GM12878 (cell line): Measurements from ENCODE around the gene HNRNPU. TPM values are rescaled to one million over a fixed set of nuclear protein-coding genes. Genes with fewer than 3 reads are reported as not detected.

Experiments
- ATAC-seq: fragments of 200-7000 bp; cut with Tn5 transposase; 3 replicates; pipeline ENCODE4 v1.9.1; 2020; ENCODE audit warnings: mild to moderate bottlenecking, moderate library complexity
- BruUV-seq: library from RNA; stranded (reverse); fragments of 400-500 nt; replicated peaks from 2 replicates; lab custom pipeline; 2021; lab: Mats Ljungman, UMichigan
- CTCF ChIA-PET: fragments of 300-600 bp; sonication (Branson Sonifier 250); formaldehyde crosslinking; extraction: SDS; loops from one replicate; lab custom pipeline; 2021; ENCODE audit warnings: inconsistent platforms; lab: Yijun Ruan, JAX
- POLR2A ChIA-PET: fragments of 350-600 bp; formaldehyde crosslinking; extraction: SDS; loops from one replicate; lab custom pipeline; 2021; ENCODE audit warnings: inconsistent platforms; lab: Charles Lee
- RAD21 ChIA-PET: fragments of 300-600 bp; sonication (Branson Sonifier 250); formaldehyde crosslinking; loops from one replicate; lab custom pipeline; 2023; ENCODE audit warnings: antibody characterized with exemption; ENCODE audit not compliant: unreplicated experiment; lab: Charles Lee
- SMC1A ChIA-PET: fragments of 300-600 bp; sonication (Branson Sonifier 250); formaldehyde crosslinking; loops from one replicate; lab custom pipeline; 2023; ENCODE audit not compliant: unreplicated experiment, uncharacterized antibody; lab: Charles Lee
- DNase-seq: peaks from one replicate; pipeline ENCODE4 v3.0.0-alpha.2; 2011; ENCODE audit warnings: low read depth, low spot score
- FAIRE-seq: peaks from 3 replicates; lab custom pipeline; 2011; peaks lifted over from hg19 to GRCh38; lab: Jason Lieb, UNC
- H2AFZ ChIP-seq: 2 replicates; pipeline ENCODE4 v1.6.0; 2011; ENCODE audit warnings: low read depth, low read length, control low read depth; ENCODE audit not compliant: control insufficient read depth
- H3K27ac ChIP-seq: 2 replicates; pipeline ENCODE4 v1.5.1; 2011; ENCODE audit warnings: control low read depth; ENCODE audit not compliant: control insufficient read depth, insufficient read depth
- H3K27me3 ChIP-seq, 2 experiments: replicated peaks in 1 of 2; 2 replicates each; pipeline versions ENCODE4 v1.6.0 to v1.6.1; 2011; ENCODE audit warnings: low read length in 1 of 2; ENCODE audit not compliant: control insufficient read depth in 2 of 2, insufficient read depth in 2 of 2
- H3K36me3 ChIP-seq, 2 experiments: 2 replicates each; pipeline ENCODE4 v1.5.1; 2011; ENCODE audit warnings: low read length in 1 of 2; ENCODE audit not compliant: control insufficient read depth in 2 of 2, insufficient read depth in 2 of 2
- H3K4me1 ChIP-seq: 2 replicates; pipeline ENCODE4 v1.6.1; 2011; ENCODE audit warnings: mild to moderate bottlenecking, low read length, moderate library complexity, mixed read lengths; ENCODE audit not compliant: control insufficient read depth, insufficient read depth
- H3K4me2 ChIP-seq: 2 replicates; pipeline ENCODE4 v1.6.0; 2011; ENCODE audit warnings: control low read depth; ENCODE audit not compliant: control insufficient read depth, insufficient read depth
- H3K4me3 ChIP-seq: fragments of 200-600 bp; sonication (generic); 2 replicates; pipeline ENCODE4 v1.5.1; 2016
- H3K79me2 ChIP-seq: 2 replicates; pipeline ENCODE4 v1.6.0; 2011; ENCODE audit warnings: low read length; ENCODE audit not compliant: control insufficient read depth, insufficient read depth
- H3K9ac ChIP-seq: 2 replicates; pipeline ENCODE4 v1.8.0; 2011; ENCODE audit warnings: low read length, control low read depth, mixed read lengths; ENCODE audit not compliant: control insufficient read depth, insufficient read depth
- H3K9me3 ChIP-seq: replicated peaks from 3 replicates; pipeline ENCODE4 v1.5.1; 2011; ENCODE audit warnings: mild to moderate bottlenecking, low read length; ENCODE audit not compliant: control insufficient read depth, insufficient read depth
- H4K20me1 ChIP-seq: 2 replicates; pipeline ENCODE4 v1.6.0; 2011; ENCODE audit not compliant: control insufficient read depth, insufficient read depth
- CBX5 ChIP-seq: sonication (generic); IDR thresholded peaks from 2 replicates; pipeline ENCODE4 v1.6.1; 2016; ENCODE audit warnings: low read depth, moderate library complexity, mild to moderate bottlenecking, inconsistent platforms
- CTCF ChIP-seq, 3 experiments: IDR thresholded peaks in 2 of 3; conservative IDR thresholded peaks in 1 of 3; 2 replicates each; pipeline ENCODE4 v1.5.1; 2011; ENCODE audit warnings: low read depth in 3 of 3, low read length in 3 of 3, mild to moderate bottlenecking in 3 of 3, control low read depth in 2 of 3, moderate library complexity in 2 of 3, inconsistent platforms in 1 of 3, mixed read lengths in 1 of 3; ENCODE audit not compliant: control insufficient read depth in 2 of 3, insufficient read depth in 1 of 3; ENCODE audit errors: extremely low read depth in 1 of 3
- ESRRA ChIP-seq: IDR thresholded peaks from 2 replicates; pipeline ENCODE4 v1.6.1; 2012; ENCODE audit warnings: mild to moderate bottlenecking, low read length, improper control_type of control experiment
- ETV6 ChIP-seq, 2 experiments: fragments of 450-650 bp in 1 of 2; IDR thresholded peaks in 1 of 2; conservative IDR thresholded peaks in 1 of 2; 2 replicates each; pipeline ENCODE4 v1.6.1; 2014; ENCODE audit warnings: antibody characterized with exemption in 1 of 2, borderline replicate concordance in 1 of 2, low read depth in 1 of 2, mild to moderate bottlenecking in 1 of 2, moderate library complexity in 1 of 2
- HDGF ChIP-seq: fragments of 450-650 bp; IDR thresholded peaks from 2 replicates; pipeline ENCODE4 v1.6.1; 2016; ENCODE audit warnings: antibody characterized with exemption
- IKZF1 ChIP-seq: fragments of 450-650 bp; conservative IDR thresholded peaks from 2 replicates; pipeline ENCODE4 v1.6.1; 2017; ENCODE audit warnings: antibody characterized with exemption, mild to moderate bottlenecking
- RCOR1 ChIP-seq: conservative IDR thresholded peaks from 2 replicates; pipeline ENCODE4 v1.6.1; 2012; ENCODE audit warnings: low read depth, low read length, improper control_type of control experiment
- RELA ChIP-seq: fragments of 450-650 bp; IDR thresholded peaks from 2 replicates; pipeline ENCODE4 v1.8.0; 2014; ENCODE audit warnings: borderline replicate concordance; ENCODE audit not compliant: partially characterized antibody
- SRF ChIP-seq, 2 experiments: IDR thresholded peaks; 2 replicates each; pipeline ENCODE4 v1.6.1; 2011; ENCODE audit warnings: low read depth in 2 of 2, low read length in 2 of 2, mild to moderate bottlenecking in 1 of 2, moderate library complexity in 1 of 2
- SUPT20H ChIP-seq: IDR thresholded peaks from 2 replicates; pipeline ENCODE4 v1.6.1; 2011; ENCODE audit warnings: low read depth, mild to moderate bottlenecking, low read length, moderate library complexity, borderline replicate concordance; ENCODE audit not compliant: control insufficient read depth
- ZBTB33 ChIP-seq: fragments of 450-650 bp; IDR thresholded peaks from 2 replicates; pipeline ENCODE4 v1.6.1; 2017; ENCODE audit warnings: mild to moderate bottlenecking
- WGBS: methylation state at CpG from one replicate; pipeline ENCODE4 v1.1.6; 2016; ENCODE audit warnings: low lambda C conversion rate; ENCODE audit not compliant: insufficient replicate concordance, insufficient coverage; ENCODE audit errors: missing lambda C conversion rate; 5-methylcytosine and 5-hydroxymethylcytosine counted together
- in situ Hi-C: fragments of 300-500 bp; cut with MboI; formaldehyde crosslinking; loops from 9 replicates; pipeline ENCODE4 v1.14.3; 2018; ENCODE audit warnings: mixed read lengths
- intact Hi-C: fragments of 100-400 bp; cut with micrococcal nuclease; formaldehyde crosslinking; loops from one replicate; pipeline ENCODE4 v1.14.2; 2022; ENCODE audit not compliant: unreplicated experiment
- polyA plus RNA-seq, 11 experiments: library from polyadenylated mRNA; depleted of rRNA in 4 of 11; unstranded in 6 of 11; stranded (reverse) in 5 of 11; fragments of >200 nt; fragmentation: Nextera tagmentation in 4 of 11; fragmentation: Illumina TruSeq in 1 of 11; extraction: Ambion mirVana in 4 of 11; extraction: Trizol in 1 of 11; gene quantifications; 1 replicate in 1 of 11; 2 replicates in 10 of 11; pipeline versions ENCODE4 v1.2.1 to v1.2.3, GENCODE V29; 2011 to 2016; ENCODE audit warnings: inconsistent platforms in 2 of 11, missing spikeins in 2 of 11, low read depth in 1 of 11
- total RNA-seq, 4 experiments: library from RNA; depleted of rRNA in 3 of 4; stranded (reverse); fragments of >200 nt in 3 of 4; fragmentation: Illumina TruSeq in 1 of 4; extraction: Trizol in 1 of 4; gene quantifications; 2 replicates each; pipeline versions ENCODE4 v1.2.1 to v1.2.3, GENCODE V29; 2013 to 2021
- TF ChIP-seq, protein P1 (sequence below): IDR thresholded peaks from 2 replicates; pipeline ENCODE4 v1.6.1; 2012; ENCODE audit warnings: low read depth, low read length, improper control_type of control experiment

The HNRNPU gene
- total and polyA plus RNA-seq, 10 of the 15 experiments (the other 5 are each of a cell fraction or from before 2014, with no cell fraction given), result 163 to 569 (median 420) TPM

DNA sequence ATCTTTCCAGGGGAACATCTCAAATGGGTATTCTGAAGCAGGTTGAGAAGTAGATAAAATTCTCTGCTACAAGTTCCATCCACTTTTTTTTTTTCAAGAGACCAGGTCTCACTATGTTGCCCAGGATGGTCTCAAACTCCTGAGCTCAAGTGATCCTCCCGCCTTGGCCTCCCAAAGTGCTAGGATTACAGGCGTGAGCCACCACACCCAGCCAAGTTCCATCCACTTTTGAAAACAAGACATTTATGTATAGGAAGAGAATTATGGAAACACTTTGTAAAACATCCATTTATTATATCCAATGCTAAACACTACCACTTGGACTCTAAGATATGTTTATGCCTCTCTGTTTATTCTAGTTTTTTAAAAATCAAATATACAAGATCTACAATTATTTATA lies 13.4 kb downstream of the HNRNPU start:
- ATAC-seq (no peak), FAIRE-seq (no peak), DNase-seq (no peak)
- Histone ChIP-seq H3K79me2 (peaks cover 27% of the 10 kb centered on the region), H3K27me3 (no peaks in the 10 kb centered on the region), H4K20me1 (no peaks in the 10 kb centered on the region; the same call in 1 of the 2 replicates), H3K9me3 (no peaks in the 10 kb centered on the region), H3K36me3 (peaks cover 1 to 47% of the 10 kb centered on the region in 2 experiments), H3K4me3 (no peak overlapping the region), H3K4me1 (no peaks in the 10 kb centered on the region), H3K4me2 (no peak overlapping the region), H3K27ac (no peak overlapping the region), H3K9ac (no peak overlapping the region), H2AFZ (no peak overlapping the region)
- POLR2A ChIA-PET, result interaction anchor here (0.5 to 21.2 kb wide), 3 partner anchors 10 to 47 kb away, joined by 3 to 350 read pairs (median 20); partner anchors contain the start of gene COX20
- TF ChIP-seq ETV6 (conservative IDR thresholded peaks at IDR 0.05 in 1 of 2, IDR thresholded peaks at IDR 0.05 in 1 of 2; ENCODE audit: borderline replicate concordance in 1 of 2, low read depth in 1 of 2) (no peak), ZBTB33 (no peak), IKZF1 (no peak), CTCF (IDR thresholded peaks at IDR 0.05 in 2 of 3, conservative IDR thresholded peaks at IDR 0.05 in 1 of 3; ENCODE audit: control insufficient read depth in 2 of 3, extremely low read depth in 1 of 3, insufficient read depth in 1 of 3, low read depth in 3 of 3, low read length in 3 of 3) (no peak), RELA (no peak), CBX5 (no peak), RCOR1 (no peak), ESRRA (no peak), HDGF (no peak), SRF (IDR thresholded peaks at IDR 0.05; ENCODE audit: low read depth in 2 of 2, low read length in 2 of 2) (no peak), SUPT20H (no peak)
- TF ChIP-seq, protein P1, sequence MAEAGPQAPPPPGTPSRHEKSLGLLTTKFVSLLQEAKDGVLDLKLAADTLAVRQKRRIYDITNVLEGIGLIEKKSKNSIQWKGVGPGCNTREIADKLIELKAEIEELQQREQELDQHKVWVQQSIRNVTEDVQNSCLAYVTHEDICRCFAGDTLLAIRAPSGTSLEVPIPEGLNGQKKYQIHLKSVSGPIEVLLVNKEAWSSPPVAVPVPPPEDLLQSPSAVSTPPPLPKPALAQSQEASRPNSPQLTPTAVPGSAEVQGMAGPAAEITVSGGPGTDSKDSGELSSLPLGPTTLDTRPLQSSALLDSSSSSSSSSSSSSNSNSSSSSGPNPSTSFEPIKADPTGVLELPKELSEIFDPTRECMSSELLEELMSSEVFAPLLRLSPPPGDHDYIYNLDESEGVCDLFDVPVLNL, result no peak
- SMC1A ChIA-PET, result interaction anchor here (0.7 to 18.4 kb wide), 6 partner anchors 11 to 192 kb away, joined by 3 to 360 read pairs (median 4); partner anchors contain the start of gene COX20
- RAD21 ChIA-PET, result interaction anchor here (0.6 to 2.6 kb wide), 4 partner anchors 11 to 192 kb away, joined by 3 to 16 read pairs (median 3); partner anchors contain the start of gene COX20
- in situ Hi-C loops (no loop called here), intact Hi-C loops (no loop called here)
- WGBS, result 95% methylated on average over 2 of the region's 2 CpGs
- no TSS peak for BruUV-seq
- CTCF ChIA-PET, result interaction anchor here (0.7 to 2.3 kb wide), 4 partner anchors 11 to 90 kb away, joined by 3 to 11 read pairs (median 4); no protein-coding TSS in a partner anchor
